NCI-H2107 (cell line): ENCODE measurements around the gene SULF2.

ENCODE experiments used
- DNase-seq: peaks from one replicate; lab custom pipeline; 2025; lab: John Stamatoyannopoulos, UW

Gene SULF2

GRCh38 chr20:47784599-47785310 is 526 bp downstream of the SULF2 start:
- DNase-seq, result no peak

GRCh38 chr20:47783828-47784598 is 1.3 kb downstream of the SULF2 start:
- DNase-seq, result no peak

GRCh38 chr20:47782920-47783552 is 2.2 kb downstream of the SULF2 start:
- no peak for DNase-seq

GRCh38 chr20:47782076-47782475 is 3.2 kb downstream of the SULF2 start:
- no peak for DNase-seq

- DNase-seq, result no peak
Measured at GRCh38 chr20:47781632-47782031, 3.6 kb downstream of the SULF2 start.

- DNase-seq, result no peak
Measured at GRCh38 chr20:47780720-47781389, 4.4 kb downstream of the SULF2 start.

- no peak for DNase-seq
Measured at GRCh38 chr20:47778398-47779354, 6.6 kb downstream of the SULF2 start.

GRCh38 chr20:47777220-47777619 is 8.1 kb downstream of the SULF2 start:
- no peak for DNase-seq

GRCh38 chr20:47776639-47777038 is 8.6 kb downstream of the SULF2 start:
- no peak for DNase-seq

GRCh38 chr20:47775841-47776240 is 9.4 kb downstream of the SULF2 start:
- no peak for DNase-seq

- no peak for DNase-seq
Measured at GRCh38 chr20:47775039-47775438, 10.2 kb downstream of the SULF2 start.

GRCh38 chr20:47774131-47774777 is 11.0 kb downstream of the SULF2 start:
- DNase-seq, result no peak

- DNase-seq, result no peak
Measured at GRCh38 chr20:47773371-47773786, 11.9 kb downstream of the SULF2 start.

GRCh38 chr20:47770935-47771334 is 14.3 kb downstream of the SULF2 start:
- DNase-seq, result no peak

- no peak for DNase-seq
Measured at GRCh38 chr20:47768016-47768824, 17.1 kb downstream of the SULF2 start.

GRCh38 chr20:47765691-47766594 is 19.3 kb downstream of the SULF2 start:
- no peak for DNase-seq

- no peak for DNase-seq
Measured at GRCh38 chr20:47765271-47765670, 20.0 kb downstream of the SULF2 start.

- no peak for DNase-seq
Measured at GRCh38 chr20:47764154-47764733, 21.0 kb downstream of the SULF2 start.
